ENCODE data around the gene TLL1. TPM values are rescaled to one million over a fixed set of nuclear protein-coding genes. Genes with fewer than 3 reads are reported as not detected.

TLL1 gene
- 23.9 TPM for total RNA-seq

DNA sequence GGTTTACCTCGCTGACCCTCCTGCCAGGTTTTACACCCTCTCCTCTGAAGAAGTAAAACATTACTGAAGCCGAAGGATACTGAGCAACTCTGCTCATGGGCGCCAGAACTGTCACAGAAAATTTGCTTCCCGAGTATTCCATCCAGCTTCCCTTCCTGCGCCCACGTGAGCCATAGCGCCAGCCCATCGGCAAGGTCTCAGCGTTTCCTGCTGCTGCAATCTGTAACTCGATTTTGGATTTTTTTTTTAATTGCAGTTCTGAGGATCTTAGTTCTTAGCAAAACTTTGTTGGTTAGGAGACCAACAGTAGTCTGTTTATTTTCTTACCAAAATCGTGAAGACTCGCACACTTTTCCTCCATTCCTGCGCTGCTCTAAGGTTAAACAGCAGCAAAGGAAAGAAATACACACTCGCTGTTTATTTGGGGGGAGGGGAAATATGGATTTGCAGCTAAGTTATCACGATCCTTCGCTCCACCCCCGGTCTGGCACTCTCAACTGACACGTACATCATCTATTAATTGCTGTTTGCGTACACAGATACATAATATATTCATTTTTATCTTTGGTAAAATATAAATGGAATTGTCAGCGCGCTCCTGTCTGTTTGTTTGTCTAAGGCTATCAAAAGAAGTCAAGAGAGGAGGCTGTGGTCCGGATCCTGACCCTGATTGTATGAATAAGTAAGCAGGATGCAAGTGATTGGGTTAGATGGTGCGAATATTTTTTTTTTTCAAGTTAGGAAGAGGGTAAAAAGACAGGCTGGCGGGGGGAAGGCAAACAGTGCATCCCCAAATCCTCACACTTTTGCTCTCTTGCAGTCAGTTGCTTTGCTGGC lies at the start of gene TLL1:
Gene TLL1 (plus strand): TSS at position 777 of the 837 bp plus-strand sequence. CDS start 668 bp downstream, outside the sequence.

All from camera-type eye (tissue), 1 donor.